ENCODE data around the gene TBC1D19.

Gene TBC1D19

DNA sequence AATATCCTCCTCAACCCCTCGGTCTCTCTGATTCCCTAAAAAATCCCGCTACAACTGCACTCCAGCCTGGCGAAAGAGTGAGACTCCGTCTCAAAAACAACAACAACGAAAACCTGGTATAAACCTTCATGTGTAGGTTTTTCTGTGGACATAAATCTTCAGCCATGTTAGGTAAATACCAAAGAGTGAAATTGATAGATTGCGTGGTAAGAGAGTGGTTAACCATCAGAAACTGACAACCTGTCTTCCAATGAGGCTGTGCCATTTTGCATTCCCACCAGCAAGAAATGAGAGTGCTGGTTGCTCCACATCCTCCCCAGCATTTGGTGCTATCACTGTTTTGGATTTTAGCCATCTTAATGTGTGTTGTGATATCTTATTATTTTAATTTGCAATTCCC, 10.9 kb downstream of the TBC1D19 start:
- H3K4me2 ChIP-seq (ENCODE audit: low read length), result no peak overlapping the region
- no peak overlapping the region for H3K27ac ChIP-seq (ENCODE audit: low read depth, low read length)
- H3K9me2 ChIP-seq (replicated peaks; ENCODE audit: control insufficient read depth, low read length), result no peaks in the 10 kb centered on the region
- H4K20me1 ChIP-seq (ENCODE audit: control insufficient read depth, insufficient read depth, low read depth, low read length), result no peaks in the 10 kb centered on the region
- no peak overlapping the region for H3K4me3 ChIP-seq (ENCODE audit: low read length)
- H3K9me3 ChIP-seq (ENCODE audit: control insufficient read depth, insufficient read depth, low read length), result no peaks in the 10 kb centered on the region
- H3K79me2 ChIP-seq (ENCODE audit: control insufficient read depth, low read length), result no peaks in the 10 kb centered on the region
- no peaks in the 10 kb centered on the region for H3K36me3 ChIP-seq (ENCODE audit: control insufficient read depth, low read length)
- TF ChIP-seq, protein P1, sequence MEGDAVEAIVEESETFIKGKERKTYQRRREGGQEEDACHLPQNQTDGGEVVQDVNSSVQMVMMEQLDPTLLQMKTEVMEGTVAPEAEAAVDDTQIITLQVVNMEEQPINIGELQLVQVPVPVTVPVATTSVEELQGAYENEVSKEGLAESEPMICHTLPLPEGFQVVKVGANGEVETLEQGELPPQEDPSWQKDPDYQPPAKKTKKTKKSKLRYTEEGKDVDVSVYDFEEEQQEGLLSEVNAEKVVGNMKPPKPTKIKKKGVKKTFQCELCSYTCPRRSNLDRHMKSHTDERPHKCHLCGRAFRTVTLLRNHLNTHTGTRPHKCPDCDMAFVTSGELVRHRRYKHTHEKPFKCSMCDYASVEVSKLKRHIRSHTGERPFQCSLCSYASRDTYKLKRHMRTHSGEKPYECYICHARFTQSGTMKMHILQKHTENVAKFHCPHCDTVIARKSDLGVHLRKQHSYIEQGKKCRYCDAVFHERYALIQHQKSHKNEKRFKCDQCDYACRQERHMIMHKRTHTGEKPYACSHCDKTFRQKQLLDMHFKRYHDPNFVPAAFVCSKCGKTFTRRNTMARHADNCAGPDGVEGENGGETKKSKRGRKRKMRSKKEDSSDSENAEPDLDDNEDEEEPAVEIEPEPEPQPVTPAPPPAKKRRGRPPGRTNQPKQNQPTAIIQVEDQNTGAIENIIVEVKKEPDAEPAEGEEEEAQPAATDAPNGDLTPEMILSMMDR (IDR thresholded peaks at IDR 0.05; ENCODE audit: low read depth, low read length, poor library complexity, severe bottlenecking), result no peak
- no peak for TF ChIP-seq EZH2phosphoT487 (IDR thresholded peaks at IDR 0.05; ENCODE audit: borderline replicate concordance, low read length)
- no peaks in the 10 kb centered on the region for H3K27me3 ChIP-seq (ENCODE audit: control insufficient read depth, low read length)
- no peaks in the 10 kb centered on the region for H3F3A ChIP-seq (ENCODE audit: control insufficient read depth, insufficient read depth)
- H3K4me1 ChIP-seq (ENCODE audit: control insufficient read depth, low read length), result no peaks in the 10 kb centered on the region

DNA sequence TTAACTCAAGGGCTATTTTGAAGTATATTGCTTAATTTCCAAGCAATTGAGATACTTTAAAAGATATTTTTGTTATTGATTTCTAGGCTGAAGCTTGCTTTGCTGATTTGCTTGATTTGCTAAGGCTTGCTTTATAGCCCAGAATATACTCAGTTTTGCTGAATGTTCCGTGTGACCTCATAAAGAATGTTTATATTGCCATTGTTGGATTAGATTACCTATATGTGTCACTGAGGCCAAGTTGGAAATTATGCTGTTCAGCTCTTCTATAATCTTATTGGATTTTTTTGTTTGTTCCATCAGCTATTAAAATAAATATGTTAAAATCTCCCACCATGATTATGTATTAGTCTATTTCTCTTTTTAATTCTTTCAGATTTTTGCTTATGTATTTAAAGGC, 13.0 kb downstream of the TBC1D19 start:
- Histone ChIP-seq H3K27ac (ENCODE audit: low read depth, low read length) (no peak overlapping the region), H3K4me2 (ENCODE audit: low read length) (no peak overlapping the region), H3K4me3 (ENCODE audit: low read length) (no peak overlapping the region), H3F3A (ENCODE audit: control insufficient read depth, insufficient read depth) (no peaks in the 10 kb centered on the region), H3K79me2 (ENCODE audit: control insufficient read depth, low read length) (no peaks in the 10 kb centered on the region; the same call in 1 of the 2 replicates), H3K9me2 (replicated peaks; ENCODE audit: control insufficient read depth, low read length) (no peaks in the 10 kb centered on the region), H3K9me3 (ENCODE audit: control insufficient read depth, insufficient read depth, low read length) (no peaks in the 10 kb centered on the region), H3K27me3 (ENCODE audit: control insufficient read depth, low read length) (no peaks in the 10 kb centered on the region), H3K4me1 (ENCODE audit: control insufficient read depth, low read length) (no peaks in the 10 kb centered on the region), H3K36me3 (ENCODE audit: control insufficient read depth, low read length) (no peaks in the 10 kb centered on the region), H4K20me1 (ENCODE audit: control insufficient read depth, insufficient read depth, low read depth, low read length) (no peaks in the 10 kb centered on the region)
- TF ChIP-seq, protein P1 (IDR thresholded peaks at IDR 0.05; ENCODE audit: low read depth, low read length, poor library complexity, severe bottlenecking), result no peak
- no peak for TF ChIP-seq EZH2phosphoT487 (IDR thresholded peaks at IDR 0.05; ENCODE audit: borderline replicate concordance, low read length)

DNA sequence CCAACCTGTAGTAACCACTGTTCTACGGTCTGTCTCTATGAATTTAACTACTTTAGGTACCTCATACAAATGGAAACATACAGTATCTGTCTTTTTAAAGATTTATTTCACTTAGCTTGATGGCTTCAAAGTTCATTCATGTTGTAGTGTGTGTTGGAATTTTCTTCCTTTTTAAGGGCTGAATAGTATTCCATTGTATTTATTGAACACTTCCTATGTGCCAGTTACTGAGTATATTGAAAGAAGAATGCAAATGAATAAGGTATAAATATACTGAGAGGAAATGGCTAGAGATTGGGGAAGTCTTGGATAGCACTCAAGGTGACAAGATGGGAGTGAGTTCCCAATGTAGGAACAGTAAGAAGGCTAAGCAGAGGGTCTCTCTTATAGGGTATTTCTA, 17.3 kb downstream of the TBC1D19 start:
- Histone ChIP-seq H3F3A (ENCODE audit: control insufficient read depth, insufficient read depth) (no peaks in the 10 kb centered on the region), H3K79me2 (ENCODE audit: control insufficient read depth, low read length) (no peaks in the 10 kb centered on the region; the same call in 1 of the 2 replicates), H3K27ac (ENCODE audit: low read depth, low read length) (no peak overlapping the region), H3K9me3 (ENCODE audit: control insufficient read depth, insufficient read depth, low read length) (no peaks in the 10 kb centered on the region), H4K20me1 (ENCODE audit: control insufficient read depth, insufficient read depth, low read depth, low read length) (no peaks in the 10 kb centered on the region), H3K36me3 (ENCODE audit: control insufficient read depth, low read length) (no peaks in the 10 kb centered on the region), H3K4me1 (ENCODE audit: control insufficient read depth, low read length) (no peaks in the 10 kb centered on the region), H3K9me2 (replicated peaks; ENCODE audit: control insufficient read depth, low read length) (no peaks in the 10 kb centered on the region), H3K4me2 (ENCODE audit: low read length) (no peak overlapping the region), H3K4me3 (ENCODE audit: low read length) (no peak overlapping the region), H3K27me3 (ENCODE audit: control insufficient read depth, low read length) (no peaks in the 10 kb centered on the region)
- no peak for TF ChIP-seq EZH2phosphoT487 (IDR thresholded peaks at IDR 0.05; ENCODE audit: borderline replicate concordance, low read length)
- TF ChIP-seq, protein P1 (IDR thresholded peaks at IDR 0.05; ENCODE audit: low read depth, low read length, poor library complexity, severe bottlenecking), result no peak

Data from DOHH2 (cell line).